ENCODE measurements around the gene SIGLEC5. TPM values are rescaled to one million over a fixed set of nuclear protein-coding genes. Genes with fewer than 3 reads are reported as not detected.
"Not testable (repeated sequence)": the region's sequence is repeated elsewhere in the genome, so short reads cannot be mapped to it uniquely, and the experiment has no call there.

SIGLEC5 gene
- total RNA-seq, 1 donor from 2014 or later, result not detected

DNA sequence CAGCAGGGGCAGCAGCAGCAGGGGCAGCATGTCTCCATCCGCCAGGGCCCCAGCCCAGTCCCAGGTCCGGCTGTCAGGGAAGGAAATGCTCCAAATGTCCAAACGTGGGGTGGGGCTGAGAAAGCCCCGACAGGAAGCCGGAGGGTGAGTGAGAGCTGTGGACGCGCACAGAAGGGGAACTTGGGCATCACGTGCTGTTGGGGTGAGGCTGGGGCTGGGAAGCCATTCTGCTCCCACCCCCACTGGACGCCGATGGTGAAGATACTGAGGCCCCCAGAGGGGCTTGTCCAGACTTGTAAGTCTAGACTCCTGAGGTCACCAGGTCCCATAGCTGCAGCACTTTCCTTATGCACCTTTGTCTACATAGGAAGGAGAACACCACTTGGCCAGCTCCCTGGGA, 16.5 kb upstream of the SIGLEC5 start, which contains the start of gene SIGLEC14:
SIGLEC14 (minus strand) TSS at position 96 of the 400 bp plus-strand sequence; CDS start at position 30, 66 bp downstream.
- H3K4me3 Mint-ChIP-seq (ENCODE audit: low read depth); DNase-seq (ENCODE audit: low spot score); H3K36me3 Mint-ChIP-seq (ENCODE audit: low read depth); intact Hi-C loops (cut with micrococcal nuclease); H3K9me3 Mint-ChIP-seq; H3K4me1 Mint-ChIP-seq (ENCODE audit: low read depth); H3K27ac Mint-ChIP-seq: not testable (repeated sequence)
- peaks cover 31% of the 10 kb centered on the region for H3K27me3 Mint-ChIP-seq (ENCODE audit: low read depth)

DNA sequence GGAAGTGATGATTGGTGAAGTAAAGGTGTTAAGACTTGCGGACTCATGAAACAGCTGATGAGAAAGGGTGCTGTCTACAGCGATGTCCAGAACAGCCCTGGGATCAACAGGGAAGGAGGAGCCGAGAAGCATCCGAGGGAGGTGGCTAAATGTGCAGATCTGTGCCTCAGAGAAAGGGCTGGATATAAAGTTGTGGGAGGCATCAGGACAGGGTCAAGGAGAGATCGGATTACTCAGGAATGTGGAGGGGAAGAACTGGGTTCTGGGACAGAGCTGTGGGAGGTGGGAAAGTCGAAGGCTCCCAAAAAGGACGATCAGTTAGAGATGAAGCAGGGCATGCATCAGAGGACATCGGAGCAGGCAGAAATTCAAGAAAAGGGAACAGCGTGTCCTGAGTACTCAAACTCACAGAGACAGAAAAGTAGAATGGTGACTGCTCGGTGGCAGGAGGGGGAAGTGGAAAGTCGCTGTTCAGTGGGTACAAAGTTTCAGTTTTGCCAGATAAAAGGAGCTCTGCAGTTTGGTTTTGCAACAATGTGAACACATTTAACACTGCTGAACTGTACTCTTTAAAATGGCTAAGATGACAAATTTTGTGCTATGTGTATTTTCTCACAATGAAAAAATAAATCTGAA, 14.6 kb upstream of the SIGLEC5 start:
- intact Hi-C loops (cut with micrococcal nuclease), result loop anchor here (2.0 kb wide), 1 partner anchor 14 kb away; the partner anchor contains the start of gene SIGLEC5
- no peak for DNase-seq (ENCODE audit: low spot score)
- H3K4me3 Mint-ChIP-seq (ENCODE audit: low read depth), result no peak overlapping the region
- H3K9me3 Mint-ChIP-seq, result no peaks in the 10 kb centered on the region
- peaks cover 3% of the 10 kb centered on the region for H3K4me1 Mint-ChIP-seq (ENCODE audit: low read depth)
- no peak overlapping the region for H3K27ac Mint-ChIP-seq
- no peaks in the 10 kb centered on the region for H3K36me3 Mint-ChIP-seq (ENCODE audit: low read depth)
- H3K27me3 Mint-ChIP-seq (ENCODE audit: low read depth), result peaks cover 40% of the 10 kb centered on the region

DNA sequence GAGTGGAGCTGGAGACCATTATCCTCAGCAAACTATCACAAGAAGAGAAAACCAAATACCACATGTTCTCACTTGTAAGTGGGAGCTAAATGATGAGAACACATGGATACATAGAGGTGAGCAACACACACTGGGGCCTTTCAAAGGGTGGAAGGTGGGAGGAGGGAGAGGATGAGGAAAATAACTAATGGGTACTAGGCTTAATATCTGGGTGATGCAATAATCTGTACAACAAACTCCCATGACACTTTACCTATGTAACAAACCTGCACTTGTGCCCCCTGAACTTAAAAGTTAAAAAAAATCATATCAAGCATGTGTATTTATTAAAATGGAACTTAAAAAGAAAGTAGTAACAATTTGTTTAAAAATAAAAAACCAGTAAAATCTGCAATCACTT, 11.4 kb upstream of the SIGLEC5 start:
- no peaks in the 10 kb centered on the region for H3K36me3 Mint-ChIP-seq (ENCODE audit: low read depth)
- intact Hi-C loops (cut with micrococcal nuclease), result no loop called here

DNA sequence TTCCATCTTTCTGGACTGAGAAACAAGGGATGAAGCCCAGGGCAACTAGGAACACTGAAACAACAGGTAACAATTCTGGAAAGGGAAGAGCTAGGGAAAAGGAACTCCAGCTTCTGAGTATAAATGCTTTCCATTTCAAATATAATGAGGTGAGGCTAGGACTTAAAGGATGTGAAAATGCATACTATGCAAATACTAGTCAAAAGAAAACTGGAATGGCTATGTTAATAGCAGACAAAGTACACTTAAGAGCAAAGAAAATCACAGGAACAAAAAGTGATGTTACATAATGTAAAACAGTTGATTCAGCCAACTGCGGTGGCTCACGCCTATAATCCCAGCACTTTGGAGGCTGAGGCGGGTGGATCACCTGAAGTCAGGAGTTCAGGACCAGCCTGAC, 10.2 kb upstream of the SIGLEC5 start:
- DNase-seq (ENCODE audit: low spot score), result no peak
- Mint-ChIP-seq H3K27me3 (ENCODE audit: low read depth) (peaks cover 53% of the 10 kb centered on the region), H3K9me3 (peaks cover 6% of the 10 kb centered on the region), H3K27ac (no peak overlapping the region), H3K4me1 (ENCODE audit: low read depth) (peaks cover 3% of the 10 kb centered on the region), H3K36me3 (ENCODE audit: low read depth) (no peaks in the 10 kb centered on the region), H3K4me3 (ENCODE audit: low read depth) (no peak overlapping the region)
- intact Hi-C loops (cut with micrococcal nuclease), result no loop called here

More for the DNA sequence above, 11.4 kb upstream of the SIGLEC5 start:
- Mint-ChIP-seq H3K4me3 (ENCODE audit: low read depth) (no peak overlapping the region), H3K9me3 (peaks cover 6% of the 10 kb centered on the region), H3K27ac (no peak overlapping the region), H3K27me3 (ENCODE audit: low read depth) (peaks cover 53% of the 10 kb centered on the region), H3K4me1 (ENCODE audit: low read depth) (peaks cover 3% of the 10 kb centered on the region)
- no peak for DNase-seq (ENCODE audit: low spot score)

DNA sequence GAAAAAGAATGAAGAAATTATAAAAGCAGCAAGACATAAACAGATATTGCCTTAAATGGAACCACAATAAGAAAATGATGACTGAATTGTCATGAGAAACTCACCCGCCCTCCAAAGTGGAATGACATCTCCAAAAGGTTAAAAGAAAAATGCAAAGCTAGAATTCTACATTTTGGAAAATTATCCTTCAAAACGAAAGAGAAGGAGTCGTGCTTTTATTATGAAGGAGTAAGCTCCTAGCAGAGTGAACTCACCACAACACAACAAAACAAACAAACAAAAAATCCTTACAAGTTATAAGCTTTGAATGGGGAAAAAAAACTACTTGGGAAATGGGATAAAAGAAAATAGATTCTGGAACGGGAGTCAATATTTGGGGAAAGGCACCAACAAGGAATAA, 9.7 kb upstream of the SIGLEC5 start:
- no peak for DNase-seq (ENCODE audit: low spot score)
- peaks cover 6% of the 10 kb centered on the region for H3K9me3 Mint-ChIP-seq
- peaks cover 3% of the 10 kb centered on the region for H3K4me1 Mint-ChIP-seq (ENCODE audit: low read depth)
- H3K36me3 Mint-ChIP-seq (ENCODE audit: low read depth), result no peaks in the 10 kb centered on the region
- H3K27ac Mint-ChIP-seq, result no peak overlapping the region
- no peak overlapping the region for H3K4me3 Mint-ChIP-seq (ENCODE audit: low read depth)
- intact Hi-C loops (cut with micrococcal nuclease), result loop anchor here (5.0 kb wide), 1 partner anchor 218 kb away; no protein-coding TSS in a partner anchor
- H3K27me3 Mint-ChIP-seq (ENCODE audit: low read depth), result peaks cover 51% of the 10 kb centered on the region

DNA sequence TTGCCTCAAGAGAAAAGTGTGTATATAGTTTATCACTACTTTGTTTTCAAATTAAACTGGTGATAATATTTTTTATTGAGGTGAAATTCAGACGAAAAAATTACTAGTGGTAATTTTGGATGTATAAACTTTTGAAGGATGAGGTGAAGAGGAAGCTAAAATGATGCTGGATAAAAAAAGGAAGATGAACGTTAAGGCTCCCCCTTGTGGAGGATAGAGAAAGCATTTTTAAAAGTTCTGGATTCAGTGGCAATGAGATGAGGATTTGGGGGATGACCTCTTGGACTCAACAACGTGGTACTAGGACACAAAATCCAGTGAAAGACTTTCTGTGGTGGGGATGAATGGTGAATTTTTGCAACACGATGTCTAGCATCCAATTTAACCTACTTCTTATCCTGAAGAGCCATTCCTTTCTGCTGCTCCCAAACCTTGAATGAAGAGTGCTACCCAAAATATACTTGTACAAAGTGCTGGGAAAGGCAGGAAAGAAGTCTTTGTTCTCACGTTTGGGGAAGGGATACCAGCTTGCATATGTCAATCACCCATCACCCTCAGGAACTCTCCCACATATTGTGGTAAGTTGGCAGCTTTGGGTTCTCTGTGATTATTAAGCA, 7.3 kb upstream of the SIGLEC5 start:
- Mint-ChIP-seq H3K27me3 (ENCODE audit: low read depth) (peaks cover 39% of the 10 kb centered on the region), H3K4me3 (ENCODE audit: low read depth) (no peak overlapping the region), H3K36me3 (ENCODE audit: low read depth) (no peaks in the 10 kb centered on the region), H3K27ac (no peak overlapping the region), H3K9me3 (peaks cover 6% of the 10 kb centered on the region), H3K4me1 (ENCODE audit: low read depth) (no peaks in the 10 kb centered on the region)
- DNase-seq (ENCODE audit: low spot score), result no peak
- intact Hi-C loops (cut with micrococcal nuclease), result loop anchor here (1.0 to 5.0 kb wide), 2 partner anchors 164 to 215 kb away; no protein-coding TSS in a partner anchor

DNA sequence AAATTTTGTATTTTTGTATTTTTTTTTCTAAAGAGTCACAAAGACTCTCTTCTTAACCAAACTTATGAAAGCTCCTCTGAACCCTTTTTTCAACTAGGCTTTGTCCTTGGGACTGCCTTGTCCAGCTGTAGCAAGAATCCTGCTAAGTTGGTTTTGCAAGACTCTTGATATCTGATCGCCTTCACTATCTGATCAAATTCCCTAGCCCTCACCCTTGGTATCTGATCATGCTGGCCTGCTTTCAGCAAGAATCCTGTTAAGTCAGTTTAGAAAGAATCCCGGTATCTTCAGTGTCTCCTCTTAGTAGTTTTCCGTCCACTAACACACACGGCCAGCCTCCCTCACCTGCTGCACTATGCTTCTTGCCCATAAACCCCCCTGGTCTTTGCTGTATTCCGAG, 1.9 kb upstream of the SIGLEC5 start:
- Mint-ChIP-seq H3K9me3 (peaks cover 3% of the 10 kb centered on the region), H3K27me3 (ENCODE audit: low read depth) (peaks cover 11% of the 10 kb centered on the region), H3K4me3 (ENCODE audit: low read depth) (no peak overlapping the region), H3K27ac (no peak overlapping the region), H3K4me1 (ENCODE audit: low read depth) (no peaks in the 10 kb centered on the region), H3K36me3 (ENCODE audit: low read depth) (no peaks in the 10 kb centered on the region)
- DNase-seq (ENCODE audit: low spot score), result no peak
- intact Hi-C loops (cut with micrococcal nuclease), result no loop called here

DNA sequence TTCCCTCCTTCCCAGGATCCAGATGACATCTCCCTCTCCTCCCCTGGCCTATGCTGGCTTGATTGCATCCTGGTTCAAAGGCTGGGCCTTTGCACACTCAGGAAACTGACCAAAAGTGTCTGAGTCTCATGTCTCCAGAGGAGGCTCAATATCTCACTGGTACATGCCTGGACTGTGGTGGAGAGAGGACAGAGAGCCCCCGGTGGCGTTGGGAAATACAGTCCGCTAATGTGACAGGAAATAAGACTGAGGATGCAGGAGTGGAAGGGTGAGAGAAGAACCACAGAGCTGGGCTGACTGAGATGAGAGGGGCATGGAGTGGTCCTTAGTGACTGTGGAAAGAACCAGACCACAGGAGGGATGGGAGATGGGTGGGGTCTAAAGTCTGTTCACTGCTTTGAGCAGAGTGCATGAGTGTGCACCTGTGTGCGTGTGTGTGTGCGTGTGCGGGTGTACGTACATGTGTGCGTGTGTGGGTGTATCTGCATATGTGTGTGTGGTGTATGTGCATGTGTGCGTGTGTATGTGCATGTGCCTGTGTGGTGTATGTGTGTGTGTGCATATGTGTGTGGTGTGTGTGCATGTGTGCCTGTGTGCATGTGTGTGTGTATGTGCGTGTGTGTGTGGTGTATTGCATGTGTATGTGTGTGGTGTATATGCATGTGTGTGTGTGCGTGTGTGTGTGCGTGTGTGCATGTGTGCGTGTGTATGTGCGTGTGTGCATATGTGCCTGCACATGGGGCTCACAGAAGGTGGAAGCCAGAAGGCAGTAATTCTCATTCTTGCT, 1.9 kb downstream of the SIGLEC5 start:
- no peak overlapping the region for H3K4me3 Mint-ChIP-seq (ENCODE audit: low read depth)
- H3K9me3 Mint-ChIP-seq, result no peaks in the 10 kb centered on the region
- no peak overlapping the region for H3K27ac Mint-ChIP-seq
- no peaks in the 10 kb centered on the region for H3K4me1 Mint-ChIP-seq (ENCODE audit: low read depth)
- no peak for DNase-seq (ENCODE audit: low spot score)
- H3K36me3 Mint-ChIP-seq (ENCODE audit: low read depth), result no peaks in the 10 kb centered on the region
- H3K27me3 Mint-ChIP-seq (ENCODE audit: low read depth), result peaks cover 11% of the 10 kb centered on the region
- intact Hi-C loops (cut with micrococcal nuclease), result no loop called here

DNA sequence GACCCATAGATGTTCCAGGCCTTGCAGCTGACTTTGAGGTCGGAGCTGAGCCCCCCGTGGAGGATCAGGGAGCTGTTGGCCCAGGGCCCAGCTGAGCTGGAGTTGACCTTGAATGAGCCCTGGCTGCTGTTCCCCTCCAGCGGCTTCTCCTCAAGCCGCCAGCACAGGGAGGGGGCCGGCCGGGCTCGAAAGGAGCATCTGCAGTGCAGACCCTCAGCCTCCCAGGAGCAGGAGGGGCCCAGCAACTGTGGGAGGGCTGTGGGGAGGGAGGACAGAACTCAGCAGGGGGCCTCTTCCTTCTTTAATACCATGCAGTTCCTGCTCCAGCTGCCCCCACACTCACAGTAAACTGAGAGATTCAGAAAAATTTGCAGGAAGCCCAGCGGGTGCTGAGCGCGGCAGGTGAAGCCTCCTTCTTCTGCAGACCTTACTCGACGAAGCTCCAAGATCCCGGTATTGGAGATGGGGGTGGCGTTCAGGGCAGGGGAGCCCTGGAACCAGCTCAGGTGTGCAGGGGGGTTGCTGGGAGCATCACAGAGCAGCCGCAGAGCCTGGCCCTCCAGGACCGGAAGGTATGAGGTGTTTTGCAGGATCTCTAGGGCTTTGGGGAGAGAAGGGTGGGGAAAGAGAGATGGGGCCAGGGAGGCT, 2.6 kb downstream of the SIGLEC5 start:
- Mint-ChIP-seq H3K4me1 (ENCODE audit: low read depth) (no peaks in the 10 kb centered on the region), H3K9me3 (no peaks in the 10 kb centered on the region), H3K4me3 (ENCODE audit: low read depth) (no peak overlapping the region), H3K36me3 (ENCODE audit: low read depth) (no peaks in the 10 kb centered on the region), H3K27ac (no peak overlapping the region), H3K27me3 (ENCODE audit: low read depth) (peaks cover 11% of the 10 kb centered on the region)
- intact Hi-C loops (cut with micrococcal nuclease), result no loop called here
- no peak for DNase-seq (ENCODE audit: low spot score)

DNA sequence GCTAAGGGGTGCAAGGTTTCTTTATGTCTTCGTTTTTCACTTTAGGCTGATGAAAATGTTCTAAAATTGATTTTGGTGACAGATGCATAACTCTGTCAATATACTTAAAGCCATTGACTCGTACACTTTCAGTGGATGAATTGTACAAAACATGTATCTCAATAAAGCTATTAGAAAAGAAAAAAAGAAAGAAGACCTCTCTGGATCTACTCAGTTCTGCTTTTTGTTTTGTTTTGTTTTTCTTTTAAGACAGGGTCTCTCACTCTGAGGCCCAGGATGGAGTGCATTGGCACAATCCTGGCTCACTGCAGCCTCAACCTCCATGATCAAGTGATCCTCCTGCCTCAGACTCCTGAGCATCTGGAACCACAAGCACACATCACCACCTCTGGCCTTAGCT, 3.5 kb downstream of the SIGLEC5 start:
- no peaks in the 10 kb centered on the region for H3K9me3 Mint-ChIP-seq
- H3K4me3 Mint-ChIP-seq (ENCODE audit: low read depth), result no peak overlapping the region
- H3K27me3 Mint-ChIP-seq (ENCODE audit: low read depth), result peaks cover 8% of the 10 kb centered on the region
- no peaks in the 10 kb centered on the region for H3K4me1 Mint-ChIP-seq (ENCODE audit: low read depth)
- intact Hi-C loops (cut with micrococcal nuclease), result no loop called here
- H3K27ac Mint-ChIP-seq, result no peak overlapping the region
- no peaks in the 10 kb centered on the region for H3K36me3 Mint-ChIP-seq (ENCODE audit: low read depth)
- DNase-seq (ENCODE audit: low spot score), result no peak

DNA sequence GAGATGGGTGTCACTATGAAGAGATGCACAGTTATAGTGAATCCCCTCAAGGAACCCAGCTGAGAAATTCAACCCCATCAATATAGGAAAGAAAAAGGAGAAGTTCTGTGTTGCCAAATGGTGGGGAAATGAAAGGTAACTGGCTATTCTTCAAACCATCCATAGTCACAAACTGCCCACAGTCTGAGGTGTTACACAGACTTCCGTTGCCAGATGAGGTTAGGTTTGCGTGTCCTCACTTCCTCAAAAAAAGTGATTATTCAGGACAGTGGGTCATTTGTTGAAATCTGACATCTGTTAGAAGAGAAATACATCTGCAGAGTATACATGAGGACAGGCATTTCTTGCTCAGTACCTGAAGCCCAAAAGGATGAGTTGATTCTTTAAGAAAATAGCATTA, 9.0 kb downstream of the SIGLEC5 start:
- Mint-ChIP-seq H3K36me3 (ENCODE audit: low read depth) (no peaks in the 10 kb centered on the region), H3K4me3 (ENCODE audit: low read depth) (no peak overlapping the region)
- intact Hi-C loops (cut with micrococcal nuclease), result no loop called here

DNA sequence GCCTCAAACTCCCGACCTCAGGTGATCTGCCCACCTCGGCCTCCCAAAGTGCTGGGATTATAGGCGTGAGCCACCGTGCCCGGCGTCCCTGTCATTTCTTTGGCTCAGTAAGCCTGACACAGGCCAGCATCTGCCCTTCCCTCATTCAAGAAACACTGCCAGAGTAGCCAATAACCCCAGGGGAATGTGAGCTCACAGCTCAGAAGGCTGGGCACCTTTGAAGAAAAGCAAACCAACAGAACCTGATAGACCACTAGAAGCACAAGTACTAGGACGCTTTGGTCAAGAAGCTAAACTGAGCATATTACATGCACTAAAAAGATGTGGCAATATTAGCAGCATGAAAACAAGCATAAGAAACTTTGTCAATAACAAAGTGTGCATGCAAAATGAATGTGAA, 14.2 kb downstream of the SIGLEC5 start:
- peaks cover 8% of the 10 kb centered on the region for H3K9me3 Mint-ChIP-seq
- no peak for DNase-seq (ENCODE audit: low spot score)
- H3K4me3 Mint-ChIP-seq (ENCODE audit: low read depth), result no peak overlapping the region
- H3K27ac Mint-ChIP-seq, result no peak overlapping the region
- peaks cover 16% of the 10 kb centered on the region for H3K27me3 Mint-ChIP-seq (ENCODE audit: low read depth)
- no peaks in the 10 kb centered on the region for H3K36me3 Mint-ChIP-seq (ENCODE audit: low read depth)
- peaks cover 3% of the 10 kb centered on the region for H3K4me1 Mint-ChIP-seq (ENCODE audit: low read depth)
- intact Hi-C loops (cut with micrococcal nuclease), result no loop called here

More for the DNA sequence above, 9.0 kb downstream of the SIGLEC5 start:
- no peaks in the 10 kb centered on the region for H3K9me3 Mint-ChIP-seq
- DNase-seq (ENCODE audit: low spot score), result no peak
- no peak overlapping the region for H3K27ac Mint-ChIP-seq
- H3K27me3 Mint-ChIP-seq (ENCODE audit: low read depth), result peaks cover 16% of the 10 kb centered on the region
- peaks cover 6% of the 10 kb centered on the region for H3K4me1 Mint-ChIP-seq (ENCODE audit: low read depth)
